HG03060 (cell line): Measurements from ENCODE around the gene PTHLH.
A peak's percentile ranks its signal among the peaks of the same experiment; 100 is the strongest.

Source experiments
- ATAC-seq: cut with Tn5 transposase; IDR thresholded peaks from one replicate; pipeline ENCODE4 v1.9.1; 2021; ENCODE audit warnings: low read depth, moderate number of reproducible peaks; ENCODE audit not compliant: unreplicated experiment

The PTHLH gene

DNA sequence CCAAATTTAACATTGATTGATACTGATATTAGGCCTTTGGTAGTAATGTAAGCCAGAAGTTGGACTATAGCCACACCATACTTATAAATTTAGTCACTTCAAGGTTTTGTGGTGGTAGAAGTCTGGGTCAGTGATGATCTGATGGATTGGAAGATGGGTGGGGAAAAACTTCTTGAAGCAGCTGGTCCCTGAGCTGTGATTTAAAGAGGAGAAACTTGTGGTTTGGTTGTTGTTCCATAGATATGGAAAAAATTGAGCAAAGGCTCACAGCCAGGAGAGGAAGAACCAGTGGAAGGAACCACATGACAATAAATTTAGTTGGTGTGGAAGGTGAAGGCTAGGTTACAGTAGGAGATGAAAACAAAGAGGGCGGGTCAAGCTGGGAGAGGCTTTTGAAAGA, 26.1 kb downstream of the PTHLH start:
- no peak for ATAC-seq

- ATAC-seq, result peak; percentile 67
Observed at GRCh38 chr12:27940756-27941402, 31.7 kb downstream of the PTHLH start.

DNA sequence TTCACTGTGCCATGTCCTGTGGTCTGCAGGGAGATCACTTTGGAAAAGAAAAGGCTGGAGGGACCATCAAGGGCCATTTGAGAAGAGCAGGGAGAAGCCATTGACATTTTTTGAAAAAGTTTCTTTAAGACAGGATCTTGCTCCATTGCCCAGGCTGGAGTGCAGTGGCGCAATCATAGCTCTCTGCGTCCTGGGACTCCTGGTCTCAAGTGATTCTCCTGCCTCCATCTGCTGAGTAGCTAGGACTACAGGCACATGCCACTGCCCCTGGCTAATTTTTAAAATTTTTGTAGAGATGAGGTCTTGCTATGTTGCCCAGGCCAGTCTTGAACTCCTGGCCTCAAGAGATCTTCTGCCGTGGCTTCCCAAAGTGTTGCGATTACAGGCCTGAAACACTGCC, 32.3 kb downstream of the PTHLH start:
- ATAC-seq, result no peak

DNA sequence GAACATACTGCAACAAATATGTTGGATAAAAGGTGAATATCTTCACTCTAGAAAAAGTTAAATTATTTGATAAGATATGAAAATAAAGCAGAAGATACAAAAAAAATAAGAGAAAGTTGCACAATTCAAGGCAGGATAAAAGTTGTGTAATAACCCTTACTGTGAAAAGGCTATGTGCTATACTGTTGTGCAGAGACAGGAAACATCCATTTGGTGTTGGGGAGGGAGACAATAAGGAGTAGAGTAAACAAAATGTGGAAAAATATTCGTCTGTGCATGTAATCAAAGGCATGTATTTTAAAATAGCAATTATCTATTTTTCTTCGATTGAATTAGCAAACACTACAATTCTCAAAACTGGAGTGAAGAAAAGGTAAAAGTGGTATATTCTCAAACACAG, 34.8 kb downstream of the PTHLH start:
- ATAC-seq, result no peak

DNA sequence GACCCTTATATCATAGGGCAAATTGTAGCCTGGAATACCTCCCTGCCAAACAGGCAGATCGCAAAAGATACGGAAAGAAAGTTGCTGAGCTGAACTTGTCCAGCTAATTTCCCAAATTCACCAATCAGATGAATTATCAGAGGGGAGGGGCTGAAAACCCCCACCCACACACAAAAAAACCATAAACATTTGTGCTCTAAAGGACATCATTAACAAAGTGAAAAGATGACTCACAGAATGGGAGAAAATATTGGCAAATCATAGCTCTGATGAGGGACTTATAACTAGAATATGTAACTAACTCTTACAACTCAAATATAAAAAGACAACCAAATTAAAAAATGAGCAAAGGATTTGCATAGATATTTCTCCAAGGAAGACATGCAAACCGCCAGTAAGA, 36.3 kb downstream of the PTHLH start:
- ATAC-seq, result no peak

DNA sequence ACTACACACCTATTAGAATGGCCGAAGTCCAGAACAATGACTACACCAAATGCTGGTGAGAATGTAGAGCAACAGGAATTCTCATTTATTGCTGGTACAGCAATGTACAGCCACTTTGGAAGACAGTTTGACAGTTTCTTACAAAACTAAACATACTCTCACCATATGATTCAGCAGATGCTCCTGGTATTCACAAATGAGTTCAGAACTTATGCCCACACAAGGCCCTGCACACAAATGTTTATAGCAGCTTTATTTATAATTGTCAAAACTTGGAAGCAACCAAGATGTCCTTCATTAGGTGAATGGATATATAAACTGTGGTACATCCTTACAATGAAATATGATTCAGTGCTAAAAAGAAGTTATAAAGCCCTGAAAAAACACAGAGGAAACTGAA, 38.3 kb downstream of the PTHLH start:
- no peak for ATAC-seq

GRCh38 chr12:27931390-27931789, 41.1 kb downstream of the PTHLH start:
- no peak for ATAC-seq

GRCh38 chr12:27927347-27927746, 45.2 kb downstream of the PTHLH start:
- ATAC-seq, result no peak

GRCh38 chr12:27924350-27925135, 48.0 kb downstream of the PTHLH start:
- no peak for ATAC-seq

DNA sequence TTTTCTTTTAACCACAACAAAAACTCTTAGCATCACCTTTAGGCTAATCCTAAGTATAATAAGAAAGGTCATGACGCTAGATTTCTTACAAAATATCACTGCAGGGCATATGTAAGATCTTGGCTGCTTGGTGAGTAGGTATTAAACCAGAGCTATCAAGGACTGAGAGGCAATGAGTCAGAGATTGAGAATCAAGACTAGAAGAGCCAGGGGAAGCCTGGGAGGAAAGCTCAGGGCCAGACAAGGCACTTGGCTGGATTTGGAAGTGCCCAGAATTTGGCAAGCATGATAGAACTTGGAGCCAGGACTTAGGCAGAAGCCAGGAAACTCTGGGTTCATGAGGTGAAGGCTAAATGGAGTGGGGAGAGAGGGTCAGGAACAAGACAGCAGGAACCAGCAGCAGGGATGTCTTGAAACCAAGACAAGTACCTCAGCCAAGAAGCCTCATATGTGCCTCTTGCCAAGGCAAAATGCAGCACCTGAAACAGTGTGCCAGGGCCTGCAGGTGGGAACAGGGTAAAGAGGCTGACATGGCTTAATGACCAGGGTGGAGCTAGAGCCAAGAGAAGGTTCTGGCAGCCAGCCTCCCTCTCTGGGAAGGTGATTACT, 49.9 kb downstream of the PTHLH start:
- ATAC-seq, result no peak

- no peak for ATAC-seq
Observed at GRCh38 chr12:27919671-27920235, 52.8 kb downstream of the PTHLH start.

DNA sequence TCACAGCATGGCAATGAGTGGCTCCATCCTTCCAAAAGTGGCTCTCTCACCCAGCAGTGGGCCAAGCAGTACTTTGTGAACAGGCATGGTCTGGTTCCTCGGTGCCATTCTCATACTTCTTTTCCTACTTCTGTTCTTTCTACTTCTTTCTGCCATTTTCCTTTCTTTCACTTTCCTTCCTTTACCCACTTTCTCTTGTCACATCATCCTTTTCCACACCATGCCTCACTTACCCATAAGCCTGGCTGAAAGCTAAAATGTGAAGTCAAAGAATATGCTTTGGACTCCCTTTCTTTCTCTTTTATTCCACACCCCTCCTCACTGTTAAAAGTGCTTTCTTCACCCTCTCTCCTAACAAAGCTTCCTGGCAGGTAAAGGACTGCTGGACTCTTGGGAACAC, 57.0 kb downstream of the PTHLH start:
- ATAC-seq, result no peak

- ATAC-seq, result no peak
Observed at GRCh38 chr12:27915021-27915420, 57.5 kb downstream of the PTHLH start.

DNA sequence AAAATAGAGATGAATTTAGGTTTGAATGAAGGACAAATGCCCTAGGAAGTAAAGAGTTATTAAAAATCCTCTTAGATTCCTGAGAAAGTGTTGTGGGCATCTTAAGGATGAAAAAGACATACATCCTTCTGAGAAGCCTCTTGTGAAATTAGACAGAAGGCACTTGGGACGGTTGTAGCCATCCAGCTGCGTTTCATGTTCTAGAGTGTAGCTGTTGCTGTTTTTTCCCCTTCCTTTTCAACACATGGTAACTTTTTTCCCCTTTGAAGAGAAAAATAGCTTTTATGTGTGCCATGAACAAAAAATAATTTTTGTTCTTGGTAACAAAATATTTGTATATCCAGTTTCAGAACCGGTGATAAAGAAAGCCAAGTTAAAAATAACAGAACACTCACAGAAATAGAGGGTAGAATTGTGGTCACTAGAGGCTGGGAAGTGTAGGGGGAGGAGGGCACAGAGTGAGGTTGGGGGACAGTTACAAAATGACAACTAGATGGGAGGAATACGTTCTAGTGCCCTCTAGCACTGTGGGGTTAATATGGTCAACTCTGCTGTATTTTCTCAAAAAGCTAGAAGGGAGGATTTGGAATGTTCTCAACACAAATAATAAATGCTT, 58.4 kb downstream of the PTHLH start:
- ATAC-seq, result no peak

DNA sequence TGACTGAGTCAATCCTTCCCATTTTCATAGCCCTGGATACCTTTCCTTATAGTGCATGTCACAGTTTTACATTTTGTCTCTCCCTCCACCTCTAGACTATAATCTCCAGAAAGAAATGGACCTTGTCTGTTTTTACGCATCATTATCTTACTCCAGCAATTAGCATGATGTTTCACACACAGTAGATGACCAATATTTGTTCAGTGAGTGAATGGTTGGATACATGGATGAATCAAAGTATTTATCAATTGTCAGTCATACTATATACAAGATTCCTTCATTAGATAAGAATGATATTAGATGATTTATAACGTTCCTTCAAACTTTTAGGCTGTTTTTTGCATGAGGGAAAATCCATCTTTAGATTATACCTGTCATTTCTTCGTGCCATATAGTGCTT, 61.1 kb downstream of the PTHLH start:
- no peak for ATAC-seq
